PC-3 (cell line): Measurements from ENCODE around the gene HERC3.

ENCODE experiments used
- CTCF ChIP-seq: fragments of 300-600 bp; sonication (generic); conservative IDR thresholded peaks from 2 replicates; pipeline ENCODE4 v1.5.1; 2017; ENCODE audit warnings: antibody characterized with exemption, low read depth, mild to moderate bottlenecking, low read length
- EZH2 ChIP-seq: fragments of 300-600 bp; sonication (generic); IDR thresholded peaks from one replicate; pipeline ENCODE4 v1.6.1; 2017; ENCODE audit warnings: antibody characterized with exemption, mild to moderate bottlenecking, low read length; ENCODE audit not compliant: unreplicated experiment
- EZH2phosphoT487 ChIP-seq: fragments of 300-600 bp; sonication (generic); IDR thresholded peaks from 2 replicates; pipeline ENCODE4 v1.6.1; 2018; ENCODE audit warnings: mild to moderate bottlenecking, antibody characterized with exemption, low read length, borderline replicate concordance

GRCh38 chr4:88614058-88614457 is 21.8 kb downstream of the HERC3 start:
- no peak for TF ChIP-seq EZH2
- TF ChIP-seq CTCF: no peak
- TF ChIP-seq EZH2phosphoT487: no peak
